IMR-90 (cell line): ENCODE measurements around the gene CDNF.
"Not testable (repeated sequence)": the region's sequence is repeated elsewhere in the genome, so short reads cannot be mapped to it uniquely, and the experiment has no call there.

ENCODE experiments used
- CEBPB ChIP-seq: IDR thresholded peaks from 2 replicates; pipeline ENCODE4 v1.6.1; 2012; ENCODE audit warnings: low read depth, low read length, improper control_type of control experiment
- MAFK ChIP-seq: IDR thresholded peaks from 2 replicates; pipeline ENCODE4 v1.6.1; 2012; ENCODE audit warnings: low read depth, low read length, improper control_type of control experiment
- POLR2A ChIP-seq: IDR thresholded peaks from 2 replicates; pipeline ENCODE4 v1.6.1; 2012; ENCODE audit warnings: mild to moderate bottlenecking, low read depth, low read length
- RAD21 ChIP-seq: IDR thresholded peaks from 2 replicates; pipeline ENCODE4 v1.6.1; 2012; ENCODE audit warnings: low read length, improper control_type of control experiment
- RFX5 ChIP-seq: IDR thresholded peaks from 2 replicates; pipeline ENCODE4 v1.8.0; 2012; ENCODE audit warnings: low read depth, mild to moderate bottlenecking, low read length, moderate library complexity
- TF ChIP-seq, protein P1 (sequence below): conservative IDR thresholded peaks from 2 replicates; pipeline ENCODE4 v1.5.1; 2012; ENCODE audit warnings: mild to moderate bottlenecking, low read depth, low read length, improper control_type of control experiment

DNA sequence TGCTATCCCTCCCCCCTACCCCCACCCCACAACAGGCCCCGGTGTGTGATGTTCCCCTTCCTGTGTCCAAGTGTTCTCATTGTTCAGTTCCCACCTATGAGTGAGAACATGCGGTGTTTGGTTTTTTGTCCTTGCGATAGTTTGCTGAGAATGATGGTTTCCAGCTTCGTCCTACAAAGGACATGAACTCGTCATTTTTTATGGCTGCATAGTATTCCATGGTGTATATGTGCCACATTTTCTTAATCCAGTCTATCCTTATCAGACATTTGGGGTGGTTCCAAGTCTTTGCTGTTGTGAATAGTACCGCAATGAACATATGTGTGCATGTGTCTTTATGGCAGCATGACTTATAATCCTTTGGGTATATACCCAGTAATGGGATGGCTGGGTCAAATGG is 26.6 kb upstream of the CDNF start:
- TF ChIP-seq, protein P1, sequence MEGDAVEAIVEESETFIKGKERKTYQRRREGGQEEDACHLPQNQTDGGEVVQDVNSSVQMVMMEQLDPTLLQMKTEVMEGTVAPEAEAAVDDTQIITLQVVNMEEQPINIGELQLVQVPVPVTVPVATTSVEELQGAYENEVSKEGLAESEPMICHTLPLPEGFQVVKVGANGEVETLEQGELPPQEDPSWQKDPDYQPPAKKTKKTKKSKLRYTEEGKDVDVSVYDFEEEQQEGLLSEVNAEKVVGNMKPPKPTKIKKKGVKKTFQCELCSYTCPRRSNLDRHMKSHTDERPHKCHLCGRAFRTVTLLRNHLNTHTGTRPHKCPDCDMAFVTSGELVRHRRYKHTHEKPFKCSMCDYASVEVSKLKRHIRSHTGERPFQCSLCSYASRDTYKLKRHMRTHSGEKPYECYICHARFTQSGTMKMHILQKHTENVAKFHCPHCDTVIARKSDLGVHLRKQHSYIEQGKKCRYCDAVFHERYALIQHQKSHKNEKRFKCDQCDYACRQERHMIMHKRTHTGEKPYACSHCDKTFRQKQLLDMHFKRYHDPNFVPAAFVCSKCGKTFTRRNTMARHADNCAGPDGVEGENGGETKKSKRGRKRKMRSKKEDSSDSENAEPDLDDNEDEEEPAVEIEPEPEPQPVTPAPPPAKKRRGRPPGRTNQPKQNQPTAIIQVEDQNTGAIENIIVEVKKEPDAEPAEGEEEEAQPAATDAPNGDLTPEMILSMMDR = not testable (repeated sequence)
- not testable (repeated sequence) for TF ChIP-seq CEBPB, RAD21, POLR2A, RFX5, MAFK
